HepG2 (cell line): ENCODE measurements around the gene CTBP1. TPM values are rescaled to one million over a fixed set of nuclear protein-coding genes. Genes with fewer than 3 reads are reported as not detected.

Experiments used
- BORCS8-MEF2B ChIP-seq: sonication (generic); formaldehyde crosslinking; IDR thresholded peaks from 2 replicates; pipeline ENCODE4 v1.8.0; 2022; ENCODE audit warnings: mild to moderate bottlenecking, missing genetic modification reagents
- CBX1 ChIP-seq: IDR thresholded peaks from one replicate; pipeline ENCODE4 v1.6.1; 2016; ENCODE audit warnings: antibody characterized with exemption, low read depth
- CC2D1A ChIP-seq: sonication (generic); formaldehyde crosslinking; IDR thresholded peaks from 2 replicates; pipeline ENCODE4 v1.8.1; 2023; ENCODE audit warnings: mild to moderate bottlenecking, missing genetic modification reagents
- CCAR2 ChIP-seq: fragments of 200-400 bp; formaldehyde crosslinking; optimal IDR thresholded peaks from 2 replicates; pipeline ENCODE3; 2018; ENCODE audit warnings: low read depth, mild to moderate bottlenecking, low read length, moderate library complexity
- HNF1B ChIP-seq: sonication (generic); formaldehyde crosslinking; IDR thresholded peaks from 2 replicates; pipeline ENCODE4 v1.5.1; 2020; ENCODE audit warnings: mild to moderate bottlenecking, moderate library complexity, missing genetic modification reagents
- HOXA3 ChIP-seq: sonication (generic); formaldehyde crosslinking; IDR thresholded peaks from 2 replicates; pipeline ENCODE4 v1.5.0; 2020; ENCODE audit warnings: missing genetic modification reagents
- IKZF1 ChIP-seq: fragments of 450-650 bp; IDR thresholded peaks from 2 replicates; pipeline ENCODE4 v1.7.1; 2016
- MED1 ChIP-seq: sonication (generic); formaldehyde crosslinking; IDR thresholded peaks from 2 replicates; pipeline ENCODE4 v1.4.0; 2020; ENCODE audit warnings: missing genetic modification reagents
- NFKBIZ ChIP-seq: IDR thresholded peaks from 2 replicates; pipeline ENCODE4 v1.6.1; 2018; ENCODE audit warnings: missing genetic modification reagents, missing compliant biosample characterization
- PAXIP1 ChIP-seq: sonication (generic); formaldehyde crosslinking; conservative IDR thresholded peaks from 2 replicates; pipeline ENCODE4 v1.4.0; 2020; ENCODE audit warnings: mild to moderate bottlenecking, missing genetic modification reagents, moderate library complexity
- PHF21A ChIP-seq: sonication (generic); formaldehyde crosslinking; IDR thresholded peaks from 2 replicates; pipeline ENCODE4 v1.5.0; 2020; ENCODE audit warnings: mild to moderate bottlenecking, missing genetic modification reagents
- POLR2AphosphoS5 ChIP-seq: IDR thresholded peaks from 2 replicates; pipeline ENCODE4 v1.6.1; 2012; ENCODE audit warnings: low read depth, low read length
- POLR2G ChIP-seq: fragments of 200-400 bp; formaldehyde crosslinking; IDR thresholded peaks from 2 replicates; pipeline ENCODE4 v1.6.1; 2018; ENCODE audit warnings: mild to moderate bottlenecking, low read depth, low read length, moderate library complexity
- PPARG ChIP-seq: conservative IDR thresholded peaks from 2 replicates; pipeline ENCODE4 v1.6.1; 2016; ENCODE audit warnings: missing biosample characterization, missing genetic modification reagents
- RORA ChIP-seq: sonication (generic); formaldehyde crosslinking; IDR thresholded peaks from 2 replicates; pipeline ENCODE4 v1.5.0; 2020; ENCODE audit warnings: mild to moderate bottlenecking, missing genetic modification reagents, moderate library complexity
- SIN3A ChIP-seq: IDR thresholded peaks from 2 replicates; pipeline ENCODE4 v1.6.1; 2011; ENCODE audit warnings: low read depth, mild to moderate bottlenecking, control low read depth, low read length, borderline replicate concordance
- TEAD3 ChIP-seq: optimal IDR thresholded peaks from 2 replicates; pipeline ENCODE3; 2016; ENCODE audit warnings: borderline replicate concordance
- TMF1 ChIP-seq: sonication (generic); formaldehyde crosslinking; IDR thresholded peaks from 2 replicates; pipeline ENCODE4 v1.8.1; 2022; ENCODE audit warnings: low read depth, missing genetic modification reagents
- ZBTB26 ChIP-seq: IDR thresholded peaks from 2 replicates; pipeline ENCODE4 v1.6.1; 2016; ENCODE audit warnings: missing compliant biosample characterization, missing genetic modification reagents, borderline replicate concordance
- ZBTB49 ChIP-seq: sonication (generic); formaldehyde crosslinking; IDR thresholded peaks from 2 replicates; pipeline ENCODE4 v1.4.0; 2020; ENCODE audit warnings: missing genetic modification reagents, borderline replicate concordance
- polyA plus RNA-seq, 8 experiments: library from polyadenylated mRNA; depleted of rRNA in 3 of 8; stranded (reverse) in 7 of 8; unstranded in 1 of 8; fragments of >200 nt; fragmentation: Illumina TruSeq in 4 of 8; extraction: Trizol in 4 of 8; gene quantifications; 2 replicates each; pipeline versions ENCODE4 v1.2.1 to v1.2.3, GENCODE V29; 2011 to 2016; ENCODE audit warnings: low read depth in 4 of 8, missing spikeins in 1 of 8, mixed read lengths in 1 of 8; ENCODE audit not compliant: insufficient read depth in 1 of 8
- total RNA-seq, 5 experiments: library from RNA; depleted of rRNA; stranded (reverse); fragments of >200 nt; fragmentation: Illumina TruSeq; extraction: Trizol; gene quantifications; 2 replicates each; pipeline ENCODE4 v1.2.3, GENCODE V29; 2016; ENCODE audit warnings: low read depth in 1 of 5

The CTBP1 gene
- total and polyA plus RNA-seq, 2 of the 13 experiments (the other 11 are each of a cell fraction or from before 2014, with no cell fraction given) = 78.5 to 112 TPM

GRCh38 chr4:1172971-1173757, 75.8 kb downstream of the CTBP1 start (continued):
- no peak for TF ChIP-seq CC2D1A (CRISPR knock-in tag)
- TF ChIP-seq POLR2G = peak; percentile 79
- TF ChIP-seq ZBTB26 (CRISPR knock-in tag) = 0 out of 2 replicates have a peak, but pooled peaks have one; percentile 39
- TF ChIP-seq BORCS8-MEF2B (CRISPR knock-in tag) = no peak
- 0 out of 2 replicates have a peak, but pooled peaks have one; percentile 23 for TF ChIP-seq NFKBIZ
- TF ChIP-seq ZBTB49 (CRISPR knock-in tag) = no peak
- no peak for TF ChIP-seq CBX1
- peak; percentile 8 for TF ChIP-seq TEAD3 (CRISPR knock-in tag)
- no peak for TF ChIP-seq TMF1 (CRISPR knock-in tag)
- TF ChIP-seq HNF1B = peak; percentile 55; the same call in 1 of the 2 replicates
- TF ChIP-seq PAXIP1 = peak; percentile 82
- TF ChIP-seq PHF21A (CRISPR knock-in tag) = peak; percentile 83
- no peak for TF ChIP-seq RORA (CRISPR knock-in tag)
- TF ChIP-seq MED1 = 0 out of 2 replicates have a peak, but pooled peaks have one; percentile 4
- TF ChIP-seq SIN3A = 0 out of 2 replicates have a peak, but pooled peaks have one; percentile 54
- TF ChIP-seq IKZF1 = no peak
- 0 out of 2 replicates have a peak, but pooled peaks have one; percentile 29 for TF ChIP-seq HOXA3 (CRISPR knock-in tag)
- TF ChIP-seq POLR2AphosphoS5 = peak; percentile 69
- peak; percentile 64 for TF ChIP-seq CCAR2
- no peak for TF ChIP-seq PPARG (CRISPR knock-in tag)
